Neural cell (in vitro differentiated cells): Measurements from ENCODE around the gene CABLES2.

ENCODE experiments used
- RAD21 ChIP-seq: fragments of 450-650 bp; conservative IDR thresholded peaks from 2 replicates; pipeline ENCODE4 v1.6.1; 2014; ENCODE audit warnings: antibody characterized with exemption, mild to moderate bottlenecking, moderate library complexity
- TF ChIP-seq, protein P1 (sequence below): fragments of 450-650 bp; IDR thresholded peaks from 2 replicates; pipeline ENCODE4 v1.5.1; 2014; ENCODE audit warnings: antibody characterized with exemption, mild to moderate bottlenecking, moderate library complexity; ENCODE audit not compliant: poor library complexity, severe bottlenecking

DNA sequence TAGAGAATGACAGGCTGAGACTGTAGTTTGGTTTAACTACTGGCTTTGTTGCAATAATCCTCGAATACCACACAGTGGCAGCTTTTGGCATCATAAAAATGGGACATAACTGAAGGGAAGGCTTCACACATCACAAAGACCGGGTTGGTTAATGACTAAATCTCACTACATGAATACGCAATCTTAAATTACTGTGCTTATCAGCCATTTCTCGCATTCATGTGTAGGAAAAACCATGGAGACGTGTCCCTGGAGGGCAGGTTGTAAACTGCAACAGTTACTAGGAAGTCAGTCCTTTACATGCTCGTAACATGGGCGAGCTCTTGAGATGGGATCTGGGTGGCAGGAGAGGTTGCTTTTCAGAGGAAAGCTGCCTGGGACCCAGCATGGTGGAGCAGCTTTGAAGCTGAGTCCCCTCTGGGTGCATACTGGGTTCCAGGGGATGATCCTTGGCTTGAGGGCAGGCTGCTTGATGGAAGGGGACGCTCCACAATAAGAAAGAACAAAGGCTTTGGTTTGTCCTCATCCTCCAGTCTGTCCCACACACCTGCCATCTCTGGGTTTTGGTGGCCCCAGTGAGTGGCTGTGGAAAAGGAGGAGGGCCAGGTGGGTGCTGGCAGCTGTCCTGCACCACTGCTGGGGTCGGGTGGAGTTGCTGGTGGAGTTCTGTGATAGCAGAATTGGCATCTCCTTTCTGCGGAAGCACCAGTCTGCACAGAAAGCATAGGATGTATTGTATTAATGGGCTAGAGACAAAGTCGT lies 18.1 kb downstream of the CABLES2 start:
- TF ChIP-seq, protein P1, sequence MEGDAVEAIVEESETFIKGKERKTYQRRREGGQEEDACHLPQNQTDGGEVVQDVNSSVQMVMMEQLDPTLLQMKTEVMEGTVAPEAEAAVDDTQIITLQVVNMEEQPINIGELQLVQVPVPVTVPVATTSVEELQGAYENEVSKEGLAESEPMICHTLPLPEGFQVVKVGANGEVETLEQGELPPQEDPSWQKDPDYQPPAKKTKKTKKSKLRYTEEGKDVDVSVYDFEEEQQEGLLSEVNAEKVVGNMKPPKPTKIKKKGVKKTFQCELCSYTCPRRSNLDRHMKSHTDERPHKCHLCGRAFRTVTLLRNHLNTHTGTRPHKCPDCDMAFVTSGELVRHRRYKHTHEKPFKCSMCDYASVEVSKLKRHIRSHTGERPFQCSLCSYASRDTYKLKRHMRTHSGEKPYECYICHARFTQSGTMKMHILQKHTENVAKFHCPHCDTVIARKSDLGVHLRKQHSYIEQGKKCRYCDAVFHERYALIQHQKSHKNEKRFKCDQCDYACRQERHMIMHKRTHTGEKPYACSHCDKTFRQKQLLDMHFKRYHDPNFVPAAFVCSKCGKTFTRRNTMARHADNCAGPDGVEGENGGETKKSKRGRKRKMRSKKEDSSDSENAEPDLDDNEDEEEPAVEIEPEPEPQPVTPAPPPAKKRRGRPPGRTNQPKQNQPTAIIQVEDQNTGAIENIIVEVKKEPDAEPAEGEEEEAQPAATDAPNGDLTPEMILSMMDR: no peak
- TF ChIP-seq RAD21: no peak
